ENCODE data around the gene EYA4. TPM values are rescaled to one million over a fixed set of nuclear protein-coding genes. Genes with fewer than 3 reads are reported as not detected.
A peak's percentile ranks its signal among the peaks of the same experiment; 100 is the strongest.

Gene EYA4
- polyA plus RNA-seq, 2 of the 4 experiments (the other 2 are of a cell fraction) = 14.4 to 28.3 TPM

GRCh38 chr6:133223452-133224029 lies 17.6 kb upstream of the EYA4 start:
- ATAC-seq (no peak), FAIRE-seq (no peak), DNase-seq (ENCODE audit: low read depth in 1 of 2, low spot score in 1 of 2) (no peak)
- ChIA-PET POLR2A (no interaction called here), CTCF (no interaction called here)
- Histone ChIP-seq H3K4me1 (no peaks in the 10 kb centered on the region), H3K4me2 (no peak overlapping the region), H3K4me3 (no peak overlapping the region), H3K27ac (no peak overlapping the region), H3K9me3 (no peaks in the 10 kb centered on the region)
- peak; percentile 81 for TF ChIP-seq MAFK (IDR thresholded peaks at IDR 0.05; ENCODE audit: partially characterized antibody)
- TF ChIP-seq ZSCAN20 (CRISPR knock-in tag; IDR thresholded peaks at IDR 0.05) = no peak
- 71% methylated on average over 3 of the region's 3 CpGs for WGBS (ENCODE audit: missing lambda C conversion rate)

GRCh38 chr6:133225560-133225959 lies 15.6 kb upstream of the EYA4 start:
- Histone ChIP-seq H3K4me2 (no peak overlapping the region), H3K9me3 (no peaks in the 10 kb centered on the region), H3K27ac (no peak overlapping the region), H3K4me1 (no peaks in the 10 kb centered on the region), H3K4me3 (no peak overlapping the region)
- ATAC-seq = no peak
- POLR2A ChIA-PET = no interaction called here
- FAIRE-seq = no peak
- CTCF ChIA-PET = no interaction called here
- 100% methylated on average over 2 of the region's 2 CpGs for WGBS (ENCODE audit: missing lambda C conversion rate)
- TF ChIP-seq RCOR1 (IDR thresholded peaks at IDR 0.05; ENCODE audit: low read depth, low read length) = no peak
- no peak for TF ChIP-seq FOSL2 (IDR thresholded peaks at IDR 0.05)
- TF ChIP-seq FOSL2 (CRISPR knock-in tag; IDR thresholded peaks at IDR 0.05) = no peak
- TF ChIP-seq ZNF302 (CRISPR knock-in tag; IDR thresholded peaks at IDR 0.05) = no peak
- TF ChIP-seq SMC3 (IDR thresholded peaks at IDR 0.05) = no peak
- no peak for TF ChIP-seq GATA3 (IDR thresholded peaks at IDR 0.05; ENCODE audit: borderline replicate concordance)
- no peak for TF ChIP-seq SREBF2 (IDR thresholded peaks at IDR 0.05)
- TF ChIP-seq NPAS2 (CRISPR knock-in tag; IDR thresholded peaks at IDR 0.05; ENCODE audit: borderline replicate concordance) = no peak
- no peak for TF ChIP-seq FOXS1 (CRISPR knock-in tag; IDR thresholded peaks at IDR 0.05)
- no peak for TF ChIP-seq HES2 (IDR thresholded peaks at IDR 0.05)
- TF ChIP-seq CEBPB (IDR thresholded peaks at IDR 0.05) = no peak
- TF ChIP-seq ZC3H11A (IDR thresholded peaks at IDR 0.05) = no peak
- no peak for TF ChIP-seq CTCF (IDR thresholded peaks at IDR 0.05)
- no peak for TF ChIP-seq RNF2 (IDR thresholded peaks at IDR 0.05; ENCODE audit: borderline replicate concordance, low read depth)
- TF ChIP-seq POLR2AphosphoS2 (conservative IDR thresholded peaks at IDR 0.05; ENCODE audit: low read length) = no peak
- TF ChIP-seq JUNB (IDR thresholded peaks at IDR 0.05) = no peak
- no peak for TF ChIP-seq CHD2 (IDR thresholded peaks at IDR 0.05; ENCODE audit: low read length, partially characterized antibody)
- TF ChIP-seq FOSB (CRISPR knock-in tag; IDR thresholded peaks at IDR 0.05) = no peak
- DNase-seq (ENCODE audit: low read depth in 1 of 2, low spot score in 1 of 2) = no peak

- no peak overlapping the region for H3K4me3 ChIP-seq
- DNase-seq (ENCODE audit: low read depth in 1 of 2, low spot score in 1 of 2) = no peak
- H3K27ac ChIP-seq = no peak overlapping the region
- H3K4me1 ChIP-seq = no peaks in the 10 kb centered on the region
- POLR2A ChIA-PET = no interaction called here
- no peak for FAIRE-seq
- no peak for ATAC-seq
- TF ChIP-seq NPAS2 (CRISPR knock-in tag; IDR thresholded peaks at IDR 0.05; ENCODE audit: borderline replicate concordance) = no peak
- TF ChIP-seq USF2 (IDR thresholded peaks at IDR 0.05) = no peak
- no peak for TF ChIP-seq CHD2 (IDR thresholded peaks at IDR 0.05; ENCODE audit: low read length, partially characterized antibody)
- no peak for TF ChIP-seq ZSCAN20 (CRISPR knock-in tag; IDR thresholded peaks at IDR 0.05)
- TF ChIP-seq MYC (IDR thresholded peaks at IDR 0.05; ENCODE audit: borderline replicate concordance, low read length) = no peak
- TF ChIP-seq KDM1A (IDR thresholded peaks at IDR 0.05; ENCODE audit: low read depth) = no peak
- TF ChIP-seq RNF2 (IDR thresholded peaks at IDR 0.05; ENCODE audit: borderline replicate concordance, low read depth) = no peak
- no peak for TF ChIP-seq MAZ (IDR thresholded peaks at IDR 0.05; ENCODE audit: borderline replicate concordance, low read depth, low read length)
- TF ChIP-seq HES2 (IDR thresholded peaks at IDR 0.05) = no peak
- no peak for TF ChIP-seq ZC3H11A (IDR thresholded peaks at IDR 0.05)
- no peak for TF ChIP-seq HOXB5 (CRISPR knock-in tag; IDR thresholded peaks at IDR 0.05)
- TF ChIP-seq POLR2A (IDR thresholded peaks at IDR 0.05; ENCODE audit: low read length) = no peak
- no peak for TF ChIP-seq EHMT2 (IDR thresholded peaks at IDR 0.05; ENCODE audit: low read depth)
- TF ChIP-seq CHD4 (IDR thresholded peaks at IDR 0.05; ENCODE audit: borderline replicate concordance) = no peak
- TF ChIP-seq ZFP36 (IDR thresholded peaks at IDR 0.05; ENCODE audit: borderline replicate concordance, partially characterized antibody) = no peak
- no peak for TF ChIP-seq FOXS1 (CRISPR knock-in tag; IDR thresholded peaks at IDR 0.05)
- no peak for TF ChIP-seq RARB (CRISPR knock-in tag; IDR thresholded peaks at IDR 0.05)
- no peak for TF ChIP-seq PBX3 (IDR thresholded peaks at IDR 0.05)
- no peaks in the 10 kb centered on the region for H3K9me3 ChIP-seq
- no peak overlapping the region for H3K4me2 ChIP-seq
- CTCF ChIA-PET = no interaction called here
Measured at GRCh38 chr6:133227344-133227743, 13.8 kb upstream of the EYA4 start.
